Tongue (tissue), 3 donors: ENCODE results near the gene PCNX3. TPM values are rescaled to one million over a fixed set of nuclear protein-coding genes. Genes with fewer than 3 reads are reported as not detected.
"Not testable (repeated sequence)": the region's sequence is repeated elsewhere in the genome, so short reads cannot be mapped to it uniquely, and the experiment has no call there.

Experiments
- DNase-seq: peaks from one replicate; pipeline ENCODE4 v3.0.0-alpha.2; 2015
- small RNA-seq: library from RNA; depleted of rRNA; stranded (forward); fragments of <200 nt; gene quantifications from one replicate; pipeline ENCODE3, GENCODE V24; 2014; ENCODE audit warnings: low replicate concordance
- total RNA-seq: library from RNA; depleted of rRNA; stranded (reverse); fragments of >200 nt; gene quantifications from one replicate; pipeline ENCODE4 v1.2.3, GENCODE V29; 2014

The PCNX3 gene
- total RNA-seq, 1 donor from 2014 or later: 15.8 TPM

DNA sequence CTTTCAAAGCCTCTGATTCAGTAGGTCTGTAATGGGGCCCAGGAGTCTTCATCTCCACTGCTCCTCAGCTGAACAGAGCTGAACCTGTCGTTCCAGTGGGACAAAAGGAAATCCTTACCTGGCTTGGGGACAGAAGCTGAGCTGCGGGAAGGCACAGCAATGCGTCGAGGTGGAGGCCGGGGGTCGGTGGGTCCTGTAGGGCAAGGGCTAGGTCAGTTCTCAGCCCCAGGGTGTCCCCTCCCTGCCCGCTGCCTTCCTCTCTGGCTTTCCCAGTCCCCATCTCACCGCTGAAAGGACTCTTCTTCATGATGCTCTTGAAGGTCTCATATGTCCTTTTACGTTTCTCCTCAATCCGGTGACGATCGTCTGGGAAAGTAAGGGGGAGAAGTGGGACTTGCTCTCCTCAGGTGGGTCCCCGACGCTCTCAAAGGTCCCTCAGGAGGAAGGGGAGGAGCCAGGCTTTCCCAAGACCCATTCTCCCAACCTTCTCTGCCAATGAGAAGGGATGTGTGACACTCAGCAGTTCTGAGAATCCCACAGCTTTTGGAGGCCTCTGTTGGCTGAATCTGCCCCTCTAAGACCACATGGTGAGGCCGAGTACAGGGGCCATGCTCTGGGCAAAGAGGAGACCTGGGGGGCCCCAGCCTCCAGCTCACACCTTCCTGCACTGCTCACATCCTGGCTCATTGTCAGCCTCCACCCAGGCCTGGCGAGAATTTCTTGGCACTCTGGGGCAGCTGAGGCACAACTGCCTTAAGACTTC lies 40.2 kb downstream of the PCNX3 start:
- no peak for DNase-seq

DNA sequence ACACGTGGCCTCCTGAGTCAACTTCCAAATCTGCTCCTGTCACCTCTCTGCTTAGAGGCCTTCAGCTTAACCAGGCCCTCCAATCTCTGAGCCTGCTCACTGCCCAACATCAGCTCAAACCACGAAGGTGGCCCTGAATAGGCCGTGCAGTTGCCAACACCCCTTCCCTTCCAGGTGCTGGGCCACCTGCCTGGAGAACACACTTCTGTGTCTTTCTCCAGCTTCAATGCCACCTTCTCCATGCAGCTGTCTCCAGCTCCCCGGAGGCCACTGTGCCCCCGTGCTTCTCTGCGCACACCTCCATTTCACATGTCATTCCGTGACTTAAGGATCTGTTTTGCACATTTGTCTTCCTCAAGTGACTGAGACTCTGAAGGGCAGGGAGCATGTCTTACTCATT lies 41.9 kb downstream of the PCNX3 start:
- DNase-seq: no peak

DNA sequence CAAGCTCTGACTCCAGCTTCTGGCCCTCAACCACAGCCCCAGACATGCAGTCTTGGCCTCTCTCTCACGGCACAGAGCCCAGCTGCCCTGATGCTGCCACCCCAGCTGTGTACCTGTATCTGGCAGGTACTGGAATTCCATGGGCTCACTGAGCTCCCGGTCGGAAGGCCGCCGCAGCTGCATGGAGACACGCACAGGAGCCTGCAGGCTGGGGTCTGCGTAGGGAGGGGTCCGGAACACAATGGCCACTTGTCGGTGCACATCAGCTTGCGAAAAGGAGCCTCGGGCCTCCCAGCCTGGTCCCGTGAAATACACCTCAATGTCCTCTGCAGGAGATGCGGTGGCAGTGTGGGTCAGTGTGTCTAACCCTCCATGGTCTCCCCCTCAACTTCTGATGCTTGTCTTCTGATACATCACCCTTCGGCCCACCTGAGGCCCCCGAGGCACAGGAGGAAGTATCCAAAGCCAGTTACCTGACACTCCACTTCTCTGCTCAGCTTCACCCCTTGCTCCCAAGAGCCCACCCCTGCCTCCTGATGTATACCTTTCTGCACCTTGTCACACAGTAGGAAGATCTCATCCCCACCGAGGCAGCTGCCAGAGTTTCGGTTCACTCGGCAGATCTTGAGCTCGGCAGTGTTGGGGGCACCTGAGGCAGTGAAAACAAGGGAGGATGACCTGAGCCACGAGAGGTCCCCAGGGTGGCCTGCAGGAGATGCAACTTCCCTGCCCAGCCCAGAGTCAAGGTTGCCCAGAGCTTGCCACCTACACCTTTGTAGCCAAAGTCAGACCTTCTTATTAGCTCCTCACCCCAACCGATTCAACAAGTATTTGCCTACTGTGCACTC lies 42.8 kb downstream of the PCNX3 start:
- no peak for DNase-seq

DNA sequence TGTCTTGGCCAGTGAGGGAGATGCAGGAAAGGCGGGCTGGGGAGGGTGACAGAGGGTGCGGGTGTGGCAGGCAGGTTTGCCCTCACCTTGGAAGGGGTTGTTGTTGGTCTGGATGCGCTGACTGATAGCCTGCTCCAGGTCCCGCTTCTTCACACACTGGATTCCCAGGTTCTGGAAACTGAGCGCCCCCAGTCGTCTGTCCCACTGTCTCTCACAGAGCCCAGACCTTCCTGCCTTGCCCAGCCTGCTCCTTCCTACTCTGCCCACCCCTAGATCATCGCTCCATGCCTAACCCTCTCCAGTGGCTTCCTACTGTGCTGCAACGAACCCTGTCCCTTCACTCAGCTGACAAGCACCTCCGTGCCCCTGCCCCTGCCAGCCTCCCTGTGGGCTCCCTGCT lies 44.5 kb downstream of the PCNX3 start:
- no peak for DNase-seq

DNA sequence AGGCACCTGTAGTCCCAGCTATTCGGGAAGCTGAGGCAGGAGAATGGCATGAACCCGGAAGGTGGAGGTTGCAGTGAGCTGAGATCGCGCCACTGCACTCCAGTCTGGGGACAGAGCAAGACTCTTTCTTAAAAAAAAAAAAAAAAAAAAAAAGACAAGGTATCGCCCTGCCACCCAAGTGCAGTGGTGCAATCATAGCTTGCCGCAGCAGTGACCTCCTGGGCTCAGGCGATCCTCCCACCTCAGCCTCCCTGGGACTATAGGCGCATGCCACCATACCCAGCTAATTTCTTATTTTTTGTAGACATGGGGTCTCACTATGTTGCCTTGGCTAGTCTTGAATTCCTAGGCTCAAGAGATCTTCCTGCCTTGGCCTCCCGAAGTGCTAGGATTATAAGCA lies 45.3 kb downstream of the PCNX3 start:
- not testable (repeated sequence) for DNase-seq

- DNase-seq: no peak
Measured at GRCh38 chr11:65661599-65662246, 46.1 kb downstream of the PCNX3 start.

GRCh38 chr11:65662247-65662798 lies 46.7 kb downstream of the PCNX3 start:
- DNase-seq: no peak

DNA sequence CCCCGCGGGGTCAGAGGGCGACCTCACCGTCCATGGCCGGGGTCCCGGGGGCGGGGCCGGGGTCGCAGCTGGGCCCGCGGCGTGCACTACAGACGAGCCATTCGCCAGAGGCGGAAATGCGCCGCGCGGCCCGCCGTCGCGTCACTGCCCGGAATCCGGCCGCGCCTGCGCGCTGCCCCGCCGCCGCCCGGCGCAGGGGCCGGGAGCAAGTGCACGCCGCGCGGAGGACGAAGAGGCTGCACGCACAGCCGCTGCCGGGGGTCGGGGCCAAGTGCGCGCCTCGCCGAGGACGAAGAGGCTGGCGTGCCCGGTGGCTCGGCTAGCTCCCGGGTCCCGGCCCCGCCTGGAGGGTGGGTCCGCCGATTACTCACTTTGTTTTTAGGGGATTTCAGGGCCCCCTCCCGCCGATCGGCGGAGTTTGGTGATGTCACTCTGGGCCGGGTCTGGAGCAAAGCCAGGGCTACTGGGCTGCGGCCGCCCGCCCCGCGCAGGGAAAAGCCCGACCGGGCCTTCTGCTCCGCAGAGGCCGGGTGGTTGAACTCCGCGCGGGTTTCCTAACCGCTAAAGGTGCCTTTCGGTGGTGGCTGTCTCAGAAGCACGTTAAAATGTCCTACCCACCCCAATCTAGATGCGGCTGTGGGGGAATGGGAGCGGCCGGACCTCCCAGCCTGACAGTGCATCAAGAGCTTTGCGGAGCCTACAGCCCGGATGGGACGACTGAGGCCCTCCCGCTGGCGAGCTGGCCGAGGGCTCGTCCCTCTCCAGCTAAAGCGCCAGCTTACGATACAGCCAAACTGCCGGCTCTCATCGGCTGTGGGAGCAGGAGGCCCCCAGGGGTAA lies 47.4 kb downstream of the PCNX3 start, which contains the start of gene RELA:
TSS of gene RELA (minus strand) at position 118 of the 840 bp plus-strand sequence. CDS start at position 34, 84 bp downstream.
- peak; percentile 96 for DNase-seq

- peak; percentile 84 for DNase-seq
Measured at GRCh38 chr11:65663639-65664200, 48.1 kb downstream of the PCNX3 start.

DNA sequence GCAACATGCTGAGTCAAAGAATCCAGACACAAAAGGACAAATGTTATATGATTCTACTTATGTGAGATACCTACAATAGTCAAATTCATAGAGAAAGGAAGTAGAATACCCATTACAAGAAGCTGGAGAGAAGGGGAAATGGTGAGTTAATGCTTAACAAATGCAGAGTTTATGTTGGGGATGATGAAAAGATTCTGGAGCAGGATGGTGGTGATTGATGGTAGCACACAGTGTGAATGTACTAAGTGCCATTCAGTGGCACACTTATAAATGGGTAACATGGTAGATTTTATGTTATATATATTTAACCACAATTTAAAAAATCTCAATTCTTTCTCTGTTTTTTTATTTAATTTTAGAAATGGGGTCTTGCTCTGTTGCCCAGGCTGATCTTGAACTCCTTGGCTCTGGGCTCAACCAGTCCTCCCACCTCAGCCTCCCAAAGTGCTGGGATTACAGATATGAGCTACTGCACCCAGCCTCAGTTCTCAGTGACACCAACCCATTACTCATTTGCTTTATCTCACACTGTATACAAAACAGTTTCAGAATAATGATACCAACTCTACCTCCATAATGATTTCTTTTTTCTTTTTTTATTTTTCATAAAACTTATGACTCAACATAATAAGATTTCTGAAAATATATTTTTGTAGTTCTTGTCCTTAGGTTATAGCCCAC lies 56.7 kb downstream of the PCNX3 start:
- DNase-seq: no peak

DNA sequence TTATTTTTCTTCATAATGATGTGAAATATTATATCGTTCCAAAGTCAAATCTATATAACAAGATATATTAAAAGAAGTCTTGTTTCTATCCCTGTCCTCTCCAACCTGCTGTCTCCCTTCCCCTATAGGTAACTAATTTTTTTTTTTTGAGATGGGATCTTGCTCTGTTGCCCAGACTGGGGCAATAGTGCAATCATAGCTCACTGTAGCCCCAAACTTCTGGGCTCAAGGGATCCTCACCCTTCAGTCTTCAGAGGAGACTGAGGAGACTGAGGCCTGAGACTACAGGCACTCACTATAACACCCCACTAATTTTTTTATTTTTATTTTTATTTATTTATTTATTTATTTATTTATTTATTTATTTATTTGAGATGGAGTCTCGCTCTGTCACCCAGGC lies 57.4 kb downstream of the PCNX3 start:
- no peak for DNase-seq

DNA sequence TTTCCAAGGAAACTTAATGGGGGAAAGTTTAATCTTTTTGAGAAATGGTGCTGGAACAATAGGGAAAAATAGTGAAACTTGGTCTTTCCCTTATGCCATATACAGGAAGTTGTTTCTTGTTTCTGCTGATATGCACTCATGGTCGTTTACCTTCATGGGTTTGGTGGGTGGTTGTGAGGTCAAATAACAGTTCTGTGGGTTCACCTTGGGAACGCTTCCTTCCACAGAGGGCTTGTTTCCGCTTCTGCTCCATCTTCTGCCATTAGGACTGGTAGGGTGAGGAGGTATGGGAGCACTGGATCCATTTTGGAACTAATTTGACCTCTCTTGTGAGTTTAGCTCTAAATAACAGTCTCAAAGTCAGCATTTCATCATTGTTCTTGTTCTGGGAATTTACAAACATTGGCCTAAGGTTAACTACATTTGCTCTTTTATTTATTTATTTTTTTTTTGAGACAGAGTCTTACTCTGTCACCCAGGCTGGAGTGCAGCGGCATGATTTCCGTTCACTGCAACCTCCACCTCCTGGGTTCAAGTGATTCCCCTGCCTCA lies 64.7 kb downstream of the PCNX3 start:
- DNase-seq: no peak

DNA sequence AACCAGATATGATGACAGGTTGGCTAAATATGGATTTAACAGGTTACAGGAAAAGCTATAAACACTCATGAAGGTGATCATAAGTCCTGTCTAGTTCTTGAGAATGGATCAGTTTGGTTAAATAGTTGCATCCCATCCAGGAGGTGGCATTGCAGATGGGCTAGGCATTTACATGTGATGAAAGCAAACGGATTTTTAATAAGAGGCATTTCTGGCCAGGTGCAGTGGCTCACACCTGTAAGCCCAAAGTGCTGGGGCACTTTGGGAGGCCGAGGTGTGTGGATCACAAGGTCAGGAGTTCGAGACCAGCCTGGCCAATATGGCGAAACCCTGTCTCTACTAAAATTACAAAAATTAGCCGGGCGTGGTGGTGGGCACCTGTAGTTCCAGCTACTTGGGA lies 67.9 kb downstream of the PCNX3 start:
- DNase-seq: not testable (repeated sequence)

DNA sequence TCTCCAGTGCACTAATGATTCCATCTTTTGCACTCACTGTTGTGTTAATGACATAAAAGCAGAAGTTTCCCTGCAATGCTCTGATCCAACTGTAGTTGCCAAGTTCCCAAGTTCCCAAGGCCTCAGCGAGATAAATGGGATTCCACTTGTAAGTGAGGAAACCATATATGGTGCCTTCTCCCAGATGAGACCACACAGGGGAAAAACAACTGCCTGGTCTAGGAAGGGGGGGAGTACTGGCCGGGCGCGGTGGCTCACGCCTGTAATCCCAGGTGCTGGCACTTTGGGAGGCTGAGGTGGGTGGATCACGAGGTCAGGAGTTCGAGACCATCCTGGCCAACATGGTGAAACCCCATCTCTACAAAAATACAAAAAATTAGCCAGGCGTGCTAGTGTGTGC lies 70.4 kb downstream of the PCNX3 start:
- no peak for DNase-seq

Small RNA genes within 50 kb of the gene (small RNA-seq; reads per million reads assigned to genes)
- gene MIR4489: not detected
- gene MIR4690: 0.16 reads per million, percentile 9 among the genes with 10 or more reads in this experiment

Other genes starting within 250 kb of the PCNX3 start
- 4.8 TPM for gene SLC25A45, start 233.1 kb upstream of the PCNX3 start, total RNA-seq
- gene FRMD8, start 229.1 kb upstream of the PCNX3 start, total RNA-seq: 63.4 TPM
- 196 TPM for gene NEAT1, start 193.0 kb upstream of the PCNX3 start, total RNA-seq
- 27,133 TPM for gene MALAT1, start 116.7 kb upstream of the PCNX3 start, total RNA-seq
- 33.8 TPM for gene SCYL1, start 90.7 kb upstream of the PCNX3 start, total RNA-seq
- gene LTBP3, start 57.4 kb upstream of the PCNX3 start, total RNA-seq: 116 TPM
- gene ZNRD2, start 45.3 kb upstream of the PCNX3 start, total RNA-seq: 26.6 TPM
- 30.4 TPM for gene FAM89B, start 43.2 kb upstream of the PCNX3 start, total RNA-seq
- 284 TPM for gene EHBP1L1, start 39.7 kb upstream of the PCNX3 start, total RNA-seq
- gene KCNK7, start 20.0 kb upstream of the PCNX3 start, total RNA-seq: 4.2 TPM
- 46.9 TPM for gene MAP3K11, start 1.6 kb upstream of the PCNX3 start, total RNA-seq
- 23.5 TPM for gene SIPA1, start 22.3 kb downstream of the PCNX3 start, total RNA-seq
- 18.8 TPM for gene RELA, start 47.1 kb downstream of the PCNX3 start, total RNA-seq
- 39.5 TPM for gene KAT5, start 96.5 kb downstream of the PCNX3 start, total RNA-seq
- gene RNASEH2C, start 105.0 kb downstream of the PCNX3 start, total RNA-seq: 20.2 TPM
- 4.6 TPM for gene AP5B1, start 165.2 kb downstream of the PCNX3 start, total RNA-seq
- gene OVOL1, start 171.3 kb downstream of the PCNX3 start, total RNA-seq: 2.1 TPM
- gene SNX32, start 218.2 kb downstream of the PCNX3 start, total RNA-seq: 0.10 TPM
- gene CFL1, start 242.4 kb downstream of the PCNX3 start, total RNA-seq: 413 TPM
- 48.4 TPM for gene MUS81, start 244.7 kb downstream of the PCNX3 start, total RNA-seq